Amniotic epithelial cell (primary cell): ENCODE measurements around the gene TTC21B.

Experiments
- DNase-seq: peaks from one replicate; pipeline ENCODE4 v3.0.0-alpha.2; 2010; ENCODE audit warnings: low read depth

Gene TTC21B

GRCh38 chr2:165835363-165835762, 118.2 kb downstream of the TTC21B start:
- no peak for DNase-seq

GRCh38 chr2:165833156-165833555, 120.4 kb downstream of the TTC21B start:
- DNase-seq: peak; percentile 57

GRCh38 chr2:165827921-165828276, 125.7 kb downstream of the TTC21B start:
- DNase-seq: peak; percentile 35

- no peak for DNase-seq
Observed at GRCh38 chr2:165827016-165827920, 126.3 kb downstream of the TTC21B start.

- peak; percentile 86 for DNase-seq
Observed at GRCh38 chr2:165825041-165825440, 128.5 kb downstream of the TTC21B start.
